ENCODE data around the gene DHRS1.

The DHRS1 gene

GRCh38 chr14:24324024-24324423, 24.4 kb upstream of the DHRS1 start:
- H3K4me3 ChIP-seq (ENCODE audit: low read length), result no peak overlapping the region
- no peak overlapping the region for H3K9ac ChIP-seq (ENCODE audit: low read length)
- H3K27me3 ChIP-seq (ENCODE audit: control insufficient read depth, insufficient read depth, low read length), result peaks cover 11% of the 10 kb centered on the region
- no peaks in the 10 kb centered on the region for H3K36me3 ChIP-seq (ENCODE audit: control insufficient read depth, insufficient read depth, low read length)
- H3K4me1 ChIP-seq (ENCODE audit: control insufficient read depth, insufficient read depth, low read length), result no peaks in the 10 kb centered on the region
- no peaks in the 10 kb centered on the region for H3K9me3 ChIP-seq (ENCODE audit: control insufficient read depth, low read length)

- Histone ChIP-seq H3K36me3 (ENCODE audit: control insufficient read depth, insufficient read depth, low read length) (no peaks in the 10 kb centered on the region), H3K4me1 (ENCODE audit: control insufficient read depth, insufficient read depth, low read length) (no peaks in the 10 kb centered on the region), H3K9ac (ENCODE audit: low read length) (no peak overlapping the region), H3K9me3 (ENCODE audit: control insufficient read depth, low read length) (no peaks in the 10 kb centered on the region), H3K27me3 (ENCODE audit: control insufficient read depth, insufficient read depth, low read length) (peaks cover 10% of the 10 kb centered on the region), H3K4me3 (ENCODE audit: low read length) (no peak overlapping the region)
Measured at GRCh38 chr14:24323341-24323740, 23.8 kb upstream of the DHRS1 start.

DNA sequence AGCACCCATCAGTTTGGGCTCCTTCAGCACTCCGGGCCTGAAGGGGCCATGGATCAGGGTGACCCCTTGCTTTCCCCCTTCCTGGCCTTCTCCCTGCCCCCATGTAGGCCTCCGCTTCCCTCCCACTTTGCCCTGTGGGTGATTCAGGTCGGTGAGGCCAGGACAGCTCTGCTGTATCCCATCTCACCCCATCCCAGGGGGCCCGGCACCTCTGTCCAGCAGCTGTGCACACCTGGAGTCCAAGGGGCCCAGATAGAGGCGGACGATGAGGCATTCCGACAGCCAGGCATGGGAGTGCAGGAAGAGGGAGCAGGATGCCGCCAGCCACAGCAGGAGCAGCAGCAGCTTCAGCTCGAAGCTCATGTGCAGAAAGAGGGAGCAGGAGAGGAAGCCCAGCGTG, 23.1 kb upstream of the DHRS1 start:
- H3K4me3 ChIP-seq (ENCODE audit: low read length), result no peak overlapping the region
- no peaks in the 10 kb centered on the region for H3K9me3 ChIP-seq (ENCODE audit: control insufficient read depth, low read length)
- H3K9ac ChIP-seq (ENCODE audit: low read length), result no peak overlapping the region
- H3K27me3 ChIP-seq (ENCODE audit: control insufficient read depth, insufficient read depth, low read length), result peaks cover 10% of the 10 kb centered on the region
- no peaks in the 10 kb centered on the region for H3K36me3 ChIP-seq (ENCODE audit: control insufficient read depth, insufficient read depth, low read length)
- no peaks in the 10 kb centered on the region for H3K4me1 ChIP-seq (ENCODE audit: control insufficient read depth, insufficient read depth, low read length)

DNA sequence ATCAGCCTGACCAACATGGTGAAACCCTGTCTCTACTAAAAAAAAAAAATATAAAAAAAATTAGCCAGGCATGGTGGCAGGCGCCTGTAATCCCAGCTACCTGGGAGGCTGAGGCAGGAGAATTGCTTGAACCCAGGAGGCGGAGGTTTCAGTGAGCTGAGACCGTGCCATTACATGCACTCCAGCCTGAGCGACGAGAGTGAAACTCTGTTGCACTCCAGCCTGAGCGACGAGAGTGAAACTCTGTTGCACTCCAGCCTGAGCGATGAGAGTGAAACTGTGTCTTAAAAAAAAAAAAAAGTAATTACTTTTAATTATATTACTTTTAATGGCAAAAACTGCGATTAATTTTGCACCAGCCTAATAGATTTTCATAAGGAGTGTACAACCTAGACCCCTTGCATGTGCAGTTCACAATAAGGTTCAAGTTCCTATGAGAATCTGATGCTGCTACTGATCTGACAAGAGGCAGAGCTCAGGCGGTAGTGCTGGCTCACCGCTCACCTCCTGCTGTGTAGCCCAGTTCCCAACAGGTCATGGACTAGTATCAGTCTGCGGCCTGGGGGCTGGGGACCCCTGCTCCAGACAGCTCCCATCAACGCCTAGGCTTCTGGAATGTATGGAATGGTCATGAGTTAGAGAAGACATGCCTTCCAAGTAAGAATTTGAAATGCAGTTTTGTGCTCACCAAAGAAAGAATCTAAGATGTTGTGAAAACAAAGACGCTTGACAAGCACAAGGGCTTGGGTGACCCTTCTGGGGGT, 21.8 kb upstream of the DHRS1 start:
- peaks cover 10% of the 10 kb centered on the region for H3K27me3 ChIP-seq (ENCODE audit: control insufficient read depth, insufficient read depth, low read length)
- H3K4me1 ChIP-seq (ENCODE audit: control insufficient read depth, insufficient read depth, low read length), result peaks cover 2% of the 10 kb centered on the region
- no peaks in the 10 kb centered on the region for H3K9me3 ChIP-seq (ENCODE audit: control insufficient read depth, low read length)
- H3K36me3 ChIP-seq (ENCODE audit: control insufficient read depth, insufficient read depth, low read length), result no peaks in the 10 kb centered on the region
- no peak overlapping the region for H3K9ac ChIP-seq (ENCODE audit: low read length)
- no peak overlapping the region for H3K4me3 ChIP-seq (ENCODE audit: low read length)

DNA sequence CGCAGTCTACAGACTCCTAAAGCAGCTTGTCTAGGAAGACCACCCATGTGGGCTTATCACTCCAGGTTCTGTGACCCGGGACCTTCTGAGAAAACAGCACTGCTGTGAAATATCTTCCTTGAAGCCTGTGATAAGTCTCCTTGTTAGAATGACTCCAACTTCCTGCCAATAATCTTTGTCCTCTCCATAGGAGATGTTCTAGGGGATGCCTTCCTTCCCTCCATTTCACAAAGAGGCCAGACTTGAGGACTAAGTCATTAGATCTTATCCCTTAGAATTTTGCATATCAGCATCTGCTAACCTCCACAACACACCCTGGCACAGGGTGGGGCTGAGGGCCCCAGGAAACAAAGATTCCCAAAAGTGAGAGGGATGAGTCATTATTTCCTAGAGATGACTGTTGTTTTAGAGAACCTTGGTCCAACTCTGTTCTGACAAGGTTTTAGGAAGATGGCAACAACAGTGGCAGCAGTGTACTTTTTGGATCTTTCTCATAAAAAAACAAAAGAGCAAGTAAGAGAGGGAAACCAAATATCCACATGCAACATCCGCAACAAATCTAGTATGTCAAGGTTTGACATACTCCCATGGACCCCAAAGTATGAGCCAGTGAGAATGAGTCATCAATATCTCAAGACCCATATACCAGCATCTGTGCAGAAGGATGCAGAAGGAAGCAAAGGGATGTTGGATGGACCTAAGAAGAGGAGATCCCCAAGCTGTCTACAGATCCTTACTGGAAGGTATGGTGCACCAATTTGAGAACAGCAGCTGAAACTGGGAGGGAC, 17.8 kb upstream of the DHRS1 start:
- Histone ChIP-seq H3K9ac (ENCODE audit: low read length) (no peak overlapping the region), H3K4me1 (ENCODE audit: control insufficient read depth, insufficient read depth, low read length) (peaks cover 17% of the 10 kb centered on the region), H3K36me3 (ENCODE audit: control insufficient read depth, insufficient read depth, low read length) (no peaks in the 10 kb centered on the region), H3K27me3 (ENCODE audit: control insufficient read depth, insufficient read depth, low read length) (peaks cover 6% of the 10 kb centered on the region), H3K4me3 (ENCODE audit: low read length) (no peak overlapping the region), H3K9me3 (ENCODE audit: control insufficient read depth, low read length) (no peaks in the 10 kb centered on the region)

GRCh38 chr14:24316597-24316950, 17.0 kb upstream of the DHRS1 start:
- Histone ChIP-seq H3K36me3 (ENCODE audit: control insufficient read depth, insufficient read depth, low read length) (no peaks in the 10 kb centered on the region), H3K9me3 (ENCODE audit: control insufficient read depth, low read length) (no peaks in the 10 kb centered on the region), H3K27me3 (ENCODE audit: control insufficient read depth, insufficient read depth, low read length) (peaks cover 6% of the 10 kb centered on the region), H3K4me3 (ENCODE audit: low read length) (no peak overlapping the region), H3K4me1 (ENCODE audit: control insufficient read depth, insufficient read depth, low read length) (peaks cover 21% of the 10 kb centered on the region), H3K9ac (ENCODE audit: low read length) (no peak overlapping the region)

DNA sequence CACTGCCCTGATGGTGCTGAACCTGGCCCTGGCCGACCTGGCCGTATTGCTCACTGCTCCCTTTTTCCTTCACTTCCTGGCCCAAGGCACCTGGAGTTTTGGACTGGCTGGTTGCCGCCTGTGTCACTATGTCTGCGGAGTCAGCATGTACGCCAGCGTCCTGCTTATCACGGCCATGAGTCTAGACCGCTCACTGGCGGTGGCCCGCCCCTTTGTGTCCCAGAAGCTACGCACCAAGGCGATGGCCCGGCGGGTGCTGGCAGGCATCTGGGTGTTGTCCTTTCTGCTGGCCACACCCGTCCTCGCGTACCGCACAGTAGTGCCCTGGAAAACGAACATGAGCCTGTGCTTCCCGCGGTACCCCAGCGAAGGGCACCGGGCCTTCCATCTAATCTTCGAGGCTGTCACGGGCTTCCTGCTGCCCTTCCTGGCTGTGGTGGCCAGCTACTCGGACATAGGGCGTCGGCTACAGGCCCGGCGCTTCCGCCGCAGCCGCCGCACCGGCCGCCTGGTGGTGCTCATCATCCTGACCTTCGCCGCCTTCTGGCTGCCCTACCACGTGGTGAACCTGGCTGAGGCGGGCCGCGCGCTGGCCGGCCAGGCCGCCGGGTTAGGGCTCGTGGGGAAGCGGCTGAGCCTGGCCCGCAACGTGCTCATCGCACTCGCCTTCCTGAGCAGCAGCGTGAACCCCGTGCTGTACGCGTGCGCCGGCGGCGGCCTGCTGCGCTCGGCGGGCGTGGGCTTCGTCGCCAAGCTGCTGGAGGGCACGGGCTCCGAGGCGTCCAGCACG, 16.4 kb upstream of the DHRS1 start:
- Histone ChIP-seq H3K4me1 (ENCODE audit: control insufficient read depth, insufficient read depth, low read length) (peaks cover 27% of the 10 kb centered on the region), H3K4me3 (ENCODE audit: low read length) (no peak overlapping the region), H3K27me3 (ENCODE audit: control insufficient read depth, insufficient read depth, low read length) (peaks cover 6% of the 10 kb centered on the region), H3K9ac (ENCODE audit: low read length) (no peak overlapping the region), H3K9me3 (ENCODE audit: control insufficient read depth, low read length) (no peaks in the 10 kb centered on the region), H3K36me3 (ENCODE audit: control insufficient read depth, insufficient read depth, low read length) (no peaks in the 10 kb centered on the region)

GRCh38 chr14:24315243-24315806, 15.7 kb upstream of the DHRS1 start:
- Histone ChIP-seq H3K4me1 (ENCODE audit: control insufficient read depth, insufficient read depth, low read length) (peaks cover 31% of the 10 kb centered on the region), H3K36me3 (ENCODE audit: control insufficient read depth, insufficient read depth, low read length) (no peaks in the 10 kb centered on the region), H3K4me3 (ENCODE audit: low read length) (no peak overlapping the region), H3K9me3 (ENCODE audit: control insufficient read depth, low read length) (no peaks in the 10 kb centered on the region), H3K9ac (ENCODE audit: low read length) (no peak overlapping the region), H3K27me3 (ENCODE audit: control insufficient read depth, insufficient read depth, low read length) (peaks cover 6% of the 10 kb centered on the region)

GRCh38 chr14:24314377-24315193, 15.0 kb upstream of the DHRS1 start:
- H3K4me1 ChIP-seq (ENCODE audit: control insufficient read depth, insufficient read depth, low read length), result peaks cover 38% of the 10 kb centered on the region
- no peak overlapping the region for H3K9ac ChIP-seq (ENCODE audit: low read length)
- H3K4me3 ChIP-seq (ENCODE audit: low read length), result no peak overlapping the region
- H3K9me3 ChIP-seq (ENCODE audit: control insufficient read depth, low read length), result no peaks in the 10 kb centered on the region
- H3K36me3 ChIP-seq (ENCODE audit: control insufficient read depth, insufficient read depth, low read length), result no peaks in the 10 kb centered on the region
- peaks cover 6% of the 10 kb centered on the region for H3K27me3 ChIP-seq (ENCODE audit: control insufficient read depth, insufficient read depth, low read length)

- Histone ChIP-seq H3K9ac (ENCODE audit: low read length) (no peak overlapping the region), H3K4me1 (ENCODE audit: control insufficient read depth, insufficient read depth, low read length) (peaks cover 45% of the 10 kb centered on the region), H3K9me3 (ENCODE audit: control insufficient read depth, low read length) (no peaks in the 10 kb centered on the region), H3K4me3 (ENCODE audit: low read length) (no peak overlapping the region), H3K27me3 (ENCODE audit: control insufficient read depth, insufficient read depth, low read length) (peaks cover 2% of the 10 kb centered on the region), H3K36me3 (ENCODE audit: control insufficient read depth, insufficient read depth, low read length) (no peaks in the 10 kb centered on the region)
Measured at GRCh38 chr14:24313913-24314312, 14.3 kb upstream of the DHRS1 start.

GRCh38 chr14:24312736-24313507, 13.3 kb upstream of the DHRS1 start:
- H3K9ac ChIP-seq (ENCODE audit: low read length), result no peak overlapping the region
- H3K4me3 ChIP-seq (ENCODE audit: low read length), result no peak overlapping the region
- no peaks in the 10 kb centered on the region for H3K36me3 ChIP-seq (ENCODE audit: control insufficient read depth, insufficient read depth, low read length)
- no peaks in the 10 kb centered on the region for H3K27me3 ChIP-seq (ENCODE audit: control insufficient read depth, insufficient read depth, low read length)
- H3K9me3 ChIP-seq (ENCODE audit: control insufficient read depth, low read length), result no peaks in the 10 kb centered on the region
- H3K4me1 ChIP-seq (ENCODE audit: control insufficient read depth, insufficient read depth, low read length), result peaks cover 55% of the 10 kb centered on the region
